ENCODE measurements around the gene TBX1.
A peak's percentile ranks its signal among the peaks of the same experiment; 100 is the strongest.

Gene TBX1

GRCh38 chr22:19799322-19800190 is 39.0 kb downstream of the TBX1 start:
- DNase-seq (ENCODE audit: low read depth in 3 of 3) = no peak

GRCh38 chr22:19800306-19800705 is 39.7 kb downstream of the TBX1 start:
- no peak for DNase-seq (ENCODE audit: low read depth in 3 of 3)

- no peak for DNase-seq (ENCODE audit: low read depth in 3 of 3)
These were observed 40.2 kb downstream of the TBX1 start for GRCh38 chr22:19800761-19801244.

GRCh38 chr22:19801340-19802000 is 40.9 kb downstream of the TBX1 start:
- DNase-seq (ENCODE audit: low read depth in 3 of 3) = no peak

GRCh38 chr22:19802001-19802893 is 41.7 kb downstream of the TBX1 start:
- DNase-seq (ENCODE audit: low read depth in 3 of 3) = no peak

DNA sequence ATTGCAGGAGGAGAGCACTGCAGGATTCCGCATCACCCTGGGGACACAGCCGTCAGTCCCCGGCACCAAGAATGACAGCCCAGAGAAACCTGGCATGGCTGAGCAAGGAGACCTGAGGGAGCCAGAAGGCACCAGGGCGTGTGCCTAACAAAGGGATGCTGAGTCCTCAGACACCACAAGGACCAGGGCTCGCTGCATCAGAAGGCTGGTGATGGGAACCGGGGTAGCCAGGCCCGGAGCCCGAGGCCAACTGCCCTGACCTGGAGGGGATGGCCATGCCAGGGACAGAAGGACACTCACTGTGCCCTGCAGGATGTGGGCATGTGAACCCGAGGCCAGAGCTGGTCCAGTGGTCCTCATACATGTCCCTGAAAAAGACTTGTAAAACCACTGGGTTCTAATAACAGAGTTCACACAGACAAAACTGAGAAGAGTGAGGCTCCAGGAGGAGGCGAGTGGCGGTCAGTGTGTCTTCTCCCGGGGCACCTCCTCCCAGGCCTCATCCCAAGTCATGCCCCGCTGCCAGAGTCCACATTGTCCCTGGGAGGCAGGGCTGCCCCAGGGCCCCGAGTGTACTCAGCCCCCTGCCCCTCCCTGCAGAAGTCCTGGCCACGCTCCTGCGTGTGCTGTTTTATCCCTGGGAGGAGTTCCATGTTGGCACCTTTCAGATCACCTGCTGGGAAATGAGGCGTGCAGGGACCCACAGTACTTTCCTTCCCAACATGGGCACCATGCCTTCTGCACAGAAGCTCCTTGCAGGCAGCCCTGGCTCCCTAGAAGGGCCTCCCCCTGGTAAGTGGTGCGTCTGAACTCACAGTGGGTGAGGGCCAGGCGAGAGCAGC is 42.5 kb downstream of the TBX1 start:
- DNase-seq (ENCODE audit: low read depth in 3 of 3) = no peak

GRCh38 chr22:19803736-19804267 is 43.2 kb downstream of the TBX1 start:
- DNase-seq (ENCODE audit: low read depth in 3 of 3) = no peak

- DNase-seq (ENCODE audit: low read depth in 3 of 3) = no peak
These were observed 45.2 kb downstream of the TBX1 start for GRCh38 chr22:19805821-19806212.

- DNase-seq (ENCODE audit: low read depth in 3 of 3) = peak in 1 of 3 donors; percentile 8
These were observed 45.9 kb downstream of the TBX1 start for GRCh38 chr22:19806213-19807160.

- DNase-seq (ENCODE audit: low read depth in 3 of 3) = no peak
These were observed 46.8 kb downstream of the TBX1 start for GRCh38 chr22:19807161-19807913.

- DNase-seq (ENCODE audit: low read depth in 3 of 3) = no peak
These were observed 47.6 kb downstream of the TBX1 start for GRCh38 chr22:19807914-19808872.

DNA sequence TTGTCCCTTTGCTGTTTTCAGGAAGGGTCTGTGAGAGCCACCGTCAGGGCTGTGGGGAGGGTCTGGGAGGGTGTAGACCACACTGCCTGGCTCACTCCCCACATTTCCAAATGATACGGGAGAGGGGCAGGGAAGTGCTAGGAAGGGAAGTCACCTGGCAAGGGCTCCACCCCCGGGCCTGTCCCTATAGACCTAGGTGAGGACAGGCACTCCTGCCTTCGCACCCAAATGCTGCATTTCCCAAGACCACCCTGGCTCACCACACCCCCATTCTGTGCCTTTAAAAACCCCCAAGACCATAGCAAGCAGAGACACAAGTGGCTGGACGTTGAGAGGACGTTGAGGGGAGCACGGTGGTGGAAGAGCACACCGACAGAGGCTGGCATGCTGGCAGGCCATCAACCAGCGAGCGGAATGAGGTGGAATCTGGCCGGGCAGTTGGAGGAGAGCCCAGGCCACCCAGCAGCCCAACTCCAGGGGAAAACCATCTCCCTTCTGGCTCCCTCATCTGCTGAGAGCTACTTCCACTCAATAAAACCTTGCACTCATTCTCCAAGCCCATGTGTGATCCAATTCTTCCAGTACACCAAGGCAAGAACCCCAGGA is 48.4 kb downstream of the TBX1 start:
- no peak for DNase-seq (ENCODE audit: low read depth in 3 of 3)

- no peak for DNase-seq (ENCODE audit: low read depth in 3 of 3)
These were observed 49.2 kb downstream of the TBX1 start for GRCh38 chr22:19809741-19810140.

DNA sequence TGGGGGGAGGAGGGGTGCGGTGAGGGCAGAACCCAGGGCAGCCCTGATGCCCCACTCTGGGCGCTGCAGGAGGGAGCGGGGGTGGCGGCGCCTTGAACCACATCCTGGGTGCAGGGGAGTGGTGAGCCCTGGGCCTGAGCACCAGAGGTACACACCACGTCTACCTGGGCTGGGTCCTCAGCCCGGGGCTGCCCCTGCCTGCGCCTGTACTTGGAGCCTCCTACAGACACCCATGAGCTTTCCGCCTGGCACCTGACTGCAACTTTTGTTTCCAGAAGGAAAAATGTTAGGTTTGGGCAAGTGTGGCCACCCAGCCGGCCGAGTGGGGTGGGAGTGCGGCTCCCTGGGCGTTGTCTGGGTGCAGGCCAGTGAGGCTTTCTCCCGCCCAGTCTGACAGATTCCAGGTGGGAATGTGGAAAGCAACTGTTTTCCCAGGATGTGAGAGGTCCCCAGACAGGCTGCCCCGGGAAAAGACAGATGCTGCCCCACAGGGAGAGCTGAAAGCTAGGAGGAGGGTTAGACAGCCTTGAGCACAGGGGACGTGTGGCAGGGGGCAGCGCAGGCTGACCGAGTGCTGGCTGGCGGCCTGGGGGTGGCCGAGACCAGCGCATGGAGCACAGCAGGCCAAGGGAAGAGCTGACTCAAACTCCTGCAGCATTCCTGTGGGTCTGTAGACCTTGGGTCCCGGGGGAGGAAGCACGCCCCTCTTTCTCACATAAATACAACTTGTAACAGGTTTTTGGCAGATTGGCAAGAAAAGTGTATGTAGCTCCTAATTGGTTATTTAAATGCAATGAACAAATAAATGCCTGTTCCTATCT is 50.0 kb downstream of the TBX1 start:
- DNase-seq (ENCODE audit: low read depth in 3 of 3) = no peak

- DNase-seq (ENCODE audit: low read depth in 3 of 3) = no peak
These were observed 50.6 kb downstream of the TBX1 start for GRCh38 chr22:19811211-19811621.
